Adrenal gland (tissue), 5 donors: Measurements from ENCODE around the gene NPAS3.

ENCODE experiments used
- POLR2A ChIP-seq, 2 donors: fragments of 450-650 bp; IDR thresholded peaks; one replicate each; pipeline ENCODE4 v1.6.1; 2017; ENCODE audit warnings: antibody characterized with exemption in 2 of 2, mild to moderate bottlenecking in 2 of 2, moderate library complexity in 1 of 2
- TF ChIP-seq, protein P1 (sequence below), 6 experiments: fragments of 450-650 bp in 4 of 6; fragments of 200-600 bp in 2 of 6; sonication (generic) in 1 of 6; IDR thresholded peaks; 1 replicate in 5 of 6; 2 replicates in 1 of 6; pipeline versions ENCODE4 v1.5.1 to v1.8.0; 2016 to 2021; ENCODE audit warnings: antibody characterized with exemption in 6 of 6, mild to moderate bottlenecking in 2 of 6, moderate library complexity in 1 of 6
- donor health status: DM: no; HTN: no; CAD: no.

DNA sequence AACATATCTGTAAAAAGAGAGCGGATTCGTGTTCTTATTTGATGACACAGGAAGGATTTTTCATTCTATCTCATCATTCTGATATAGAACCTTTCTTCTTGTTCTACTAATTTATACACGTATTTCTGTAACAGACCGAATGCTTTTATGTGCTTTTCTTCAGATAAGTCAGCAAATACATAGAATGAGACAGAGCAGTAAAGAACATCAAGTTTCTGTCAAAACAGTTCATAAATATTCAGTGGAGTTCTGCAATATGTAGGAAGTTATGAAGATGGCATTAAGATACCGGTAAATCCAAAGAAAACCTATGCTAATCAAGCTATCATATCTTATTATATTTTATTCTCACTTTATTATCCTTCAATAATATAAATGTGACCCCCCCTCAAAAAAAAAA is 731.6 kb downstream of the NPAS3 start:
- TF ChIP-seq, protein P1, sequence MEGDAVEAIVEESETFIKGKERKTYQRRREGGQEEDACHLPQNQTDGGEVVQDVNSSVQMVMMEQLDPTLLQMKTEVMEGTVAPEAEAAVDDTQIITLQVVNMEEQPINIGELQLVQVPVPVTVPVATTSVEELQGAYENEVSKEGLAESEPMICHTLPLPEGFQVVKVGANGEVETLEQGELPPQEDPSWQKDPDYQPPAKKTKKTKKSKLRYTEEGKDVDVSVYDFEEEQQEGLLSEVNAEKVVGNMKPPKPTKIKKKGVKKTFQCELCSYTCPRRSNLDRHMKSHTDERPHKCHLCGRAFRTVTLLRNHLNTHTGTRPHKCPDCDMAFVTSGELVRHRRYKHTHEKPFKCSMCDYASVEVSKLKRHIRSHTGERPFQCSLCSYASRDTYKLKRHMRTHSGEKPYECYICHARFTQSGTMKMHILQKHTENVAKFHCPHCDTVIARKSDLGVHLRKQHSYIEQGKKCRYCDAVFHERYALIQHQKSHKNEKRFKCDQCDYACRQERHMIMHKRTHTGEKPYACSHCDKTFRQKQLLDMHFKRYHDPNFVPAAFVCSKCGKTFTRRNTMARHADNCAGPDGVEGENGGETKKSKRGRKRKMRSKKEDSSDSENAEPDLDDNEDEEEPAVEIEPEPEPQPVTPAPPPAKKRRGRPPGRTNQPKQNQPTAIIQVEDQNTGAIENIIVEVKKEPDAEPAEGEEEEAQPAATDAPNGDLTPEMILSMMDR (IDR thresholded peaks at IDR 0.05) = no peak
- TF ChIP-seq POLR2A (IDR thresholded peaks at IDR 0.05) = no peak
